ENCODE results near the gene MAP3K1.

DNA sequence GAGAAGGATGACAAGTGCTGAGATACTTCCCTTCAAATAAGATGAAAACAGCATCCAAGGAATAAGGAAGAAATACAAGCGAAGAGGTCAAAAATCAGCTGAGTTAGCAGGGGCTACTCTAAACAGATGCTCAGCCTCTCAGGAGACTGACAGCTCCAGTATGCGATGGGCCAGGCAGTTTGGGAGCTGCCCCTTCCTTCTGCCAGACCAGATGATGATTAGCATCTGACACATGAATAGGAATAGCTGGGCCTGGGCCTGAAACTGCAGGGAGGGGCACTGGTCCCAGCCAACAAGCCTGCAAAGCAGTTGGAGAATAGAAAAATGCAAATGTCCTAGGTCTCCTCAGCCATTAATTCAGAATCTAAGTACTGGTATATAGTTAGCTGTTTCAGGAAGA lies 13.1 kb upstream of the MAP3K1 start:
- TF ChIP-seq, protein P1, sequence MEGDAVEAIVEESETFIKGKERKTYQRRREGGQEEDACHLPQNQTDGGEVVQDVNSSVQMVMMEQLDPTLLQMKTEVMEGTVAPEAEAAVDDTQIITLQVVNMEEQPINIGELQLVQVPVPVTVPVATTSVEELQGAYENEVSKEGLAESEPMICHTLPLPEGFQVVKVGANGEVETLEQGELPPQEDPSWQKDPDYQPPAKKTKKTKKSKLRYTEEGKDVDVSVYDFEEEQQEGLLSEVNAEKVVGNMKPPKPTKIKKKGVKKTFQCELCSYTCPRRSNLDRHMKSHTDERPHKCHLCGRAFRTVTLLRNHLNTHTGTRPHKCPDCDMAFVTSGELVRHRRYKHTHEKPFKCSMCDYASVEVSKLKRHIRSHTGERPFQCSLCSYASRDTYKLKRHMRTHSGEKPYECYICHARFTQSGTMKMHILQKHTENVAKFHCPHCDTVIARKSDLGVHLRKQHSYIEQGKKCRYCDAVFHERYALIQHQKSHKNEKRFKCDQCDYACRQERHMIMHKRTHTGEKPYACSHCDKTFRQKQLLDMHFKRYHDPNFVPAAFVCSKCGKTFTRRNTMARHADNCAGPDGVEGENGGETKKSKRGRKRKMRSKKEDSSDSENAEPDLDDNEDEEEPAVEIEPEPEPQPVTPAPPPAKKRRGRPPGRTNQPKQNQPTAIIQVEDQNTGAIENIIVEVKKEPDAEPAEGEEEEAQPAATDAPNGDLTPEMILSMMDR (IDR thresholded peaks at IDR 0.05; ENCODE audit: insufficient read depth, low read depth, low read length), result no peak
- no peak for TF ChIP-seq EZH2 (IDR thresholded peaks at IDR 0.05; ENCODE audit: insufficient read depth, low read length)

Data from astrocyte (in vitro differentiated cells and primary cell).